GM18867 (cell line): Measurements from ENCODE around the gene PLCD1.

ENCODE experiments used
- ATAC-seq: cut with Tn5 transposase; IDR thresholded peaks from one replicate; pipeline ENCODE4 v1.9.1; 2021; ENCODE audit warnings: mild to moderate bottlenecking, moderate library complexity; ENCODE audit not compliant: unreplicated experiment

Gene PLCD1

GRCh38 chr3:38017445-38018295, 11.8 kb downstream of the PLCD1 start:
- ATAC-seq: no peak

- no peak for ATAC-seq
Measured at GRCh38 chr3:38016847-38017444, 12.5 kb downstream of the PLCD1 start.

- ATAC-seq: no peak
Measured at GRCh38 chr3:38016410-38016809, 13.0 kb downstream of the PLCD1 start.

GRCh38 chr3:38015984-38016383, 13.5 kb downstream of the PLCD1 start:
- ATAC-seq: no peak

GRCh38 chr3:38015485-38015884, 14.0 kb downstream of the PLCD1 start:
- no peak for ATAC-seq

GRCh38 chr3:38011111-38011510, 18.3 kb downstream of the PLCD1 start:
- no peak for ATAC-seq

GRCh38 chr3:38009807-38010591, 19.4 kb downstream of the PLCD1 start:
- no peak for ATAC-seq

GRCh38 chr3:38008971-38009580, 20.4 kb downstream of the PLCD1 start:
- ATAC-seq: no peak

- ATAC-seq: no peak
Measured at GRCh38 chr3:38008191-38008701, 21.2 kb downstream of the PLCD1 start.

- no peak for ATAC-seq
Measured at GRCh38 chr3:38007754-38008090, 21.7 kb downstream of the PLCD1 start.

GRCh38 chr3:38006445-38006995, 22.9 kb downstream of the PLCD1 start:
- no peak for ATAC-seq

- no peak for ATAC-seq
Measured at GRCh38 chr3:38006031-38006430, 23.4 kb downstream of the PLCD1 start.

GRCh38 chr3:38005076-38006020, 24.1 kb downstream of the PLCD1 start:
- ATAC-seq: no peak

GRCh38 chr3:38004415-38005075, 24.9 kb downstream of the PLCD1 start:
- ATAC-seq: peak; percentile 61

GRCh38 chr3:38003817-38004414, 25.5 kb downstream of the PLCD1 start:
- no peak for ATAC-seq

GRCh38 chr3:38003371-38003816, 26.0 kb downstream of the PLCD1 start:
- no peak for ATAC-seq

- no peak for ATAC-seq
Measured at GRCh38 chr3:38002940-38003339, 26.5 kb downstream of the PLCD1 start.

GRCh38 chr3:38002291-38002876, 27.1 kb downstream of the PLCD1 start:
- no peak for ATAC-seq
